ENCODE results near the gene TIFAB. TPM values are rescaled to one million over a fixed set of nuclear protein-coding genes. Genes with fewer than 3 reads are reported as not detected.
"Not testable (repeated sequence)": the region's sequence is repeated elsewhere in the genome, so short reads cannot be mapped to it uniquely, and the experiment has no call there.

The TIFAB gene, protein sequence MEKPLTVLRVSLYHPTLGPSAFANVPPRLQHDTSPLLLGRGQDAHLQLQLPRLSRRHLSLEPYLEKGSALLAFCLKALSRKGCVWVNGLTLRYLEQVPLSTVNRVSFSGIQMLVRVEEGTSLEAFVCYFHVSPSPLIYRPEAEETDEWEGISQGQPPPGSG
- total RNA-seq = not detected in 2 replicates

DNA sequence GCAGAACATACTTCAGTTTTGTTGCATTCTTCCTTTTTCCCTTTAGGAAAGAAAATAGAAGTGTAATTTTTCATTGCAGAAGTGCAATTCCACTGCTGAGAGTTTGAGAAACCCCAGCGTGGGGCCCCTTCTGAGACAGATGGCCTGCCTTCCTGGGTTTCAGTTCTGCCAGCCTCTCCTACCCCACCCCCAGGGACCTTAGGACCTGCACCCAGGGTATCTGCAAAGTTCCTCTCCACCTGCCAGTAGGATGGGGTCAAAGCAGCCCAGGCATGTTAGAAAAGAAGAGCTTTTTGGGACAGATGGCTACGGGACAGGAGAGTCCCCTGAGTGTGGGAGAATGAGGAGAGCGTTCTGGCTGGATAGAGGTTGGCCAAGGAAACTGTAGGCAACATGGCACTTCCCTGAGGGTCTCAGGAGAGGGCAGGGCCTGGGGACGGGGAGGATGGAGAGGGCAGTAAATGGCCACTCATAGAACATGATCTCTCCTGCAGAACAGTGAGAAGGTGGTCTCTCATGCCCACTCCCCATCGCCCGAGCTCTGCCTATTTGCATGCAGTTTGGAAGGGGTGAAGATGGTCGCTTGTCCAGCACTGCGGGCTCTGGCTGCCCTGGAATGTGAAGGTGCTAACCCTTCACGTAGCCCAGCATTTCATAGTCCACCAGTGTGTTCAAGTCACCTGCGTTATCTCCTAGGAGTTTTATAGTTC lies at the start of gene TIFAB:
TIFAB (minus strand) TSS at position 31 of the 710 bp plus-strand sequence. CDS start 2,412 bp downstream, outside the sequence.
- DNase-seq (ENCODE audit: low read depth, low spot score) = no peak

DNA sequence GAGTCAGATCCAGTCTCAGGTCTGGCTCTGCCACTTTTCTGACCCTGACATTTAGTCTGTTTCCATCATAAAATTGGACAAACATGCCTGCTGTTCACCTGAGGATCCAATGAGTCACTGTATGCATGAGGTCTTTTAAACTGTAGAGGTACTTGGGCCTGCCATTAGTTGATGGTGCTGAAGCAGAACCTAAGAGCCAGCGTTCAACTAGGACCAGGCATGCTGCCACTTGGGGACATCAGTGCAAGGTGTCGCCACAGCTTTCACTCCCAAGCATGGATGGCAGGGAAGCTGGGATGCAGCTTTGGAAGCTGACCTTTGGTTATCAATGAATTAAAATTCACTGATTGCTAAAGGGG lies 46.5 kb upstream of the TIFAB start:
- DNase-seq (ENCODE audit: low read depth, low spot score) = no peak

GRCh38 chr5:135497971-135498636 lies 46.0 kb upstream of the TIFAB start:
- DNase-seq (ENCODE audit: low read depth, low spot score) = no peak

DNA sequence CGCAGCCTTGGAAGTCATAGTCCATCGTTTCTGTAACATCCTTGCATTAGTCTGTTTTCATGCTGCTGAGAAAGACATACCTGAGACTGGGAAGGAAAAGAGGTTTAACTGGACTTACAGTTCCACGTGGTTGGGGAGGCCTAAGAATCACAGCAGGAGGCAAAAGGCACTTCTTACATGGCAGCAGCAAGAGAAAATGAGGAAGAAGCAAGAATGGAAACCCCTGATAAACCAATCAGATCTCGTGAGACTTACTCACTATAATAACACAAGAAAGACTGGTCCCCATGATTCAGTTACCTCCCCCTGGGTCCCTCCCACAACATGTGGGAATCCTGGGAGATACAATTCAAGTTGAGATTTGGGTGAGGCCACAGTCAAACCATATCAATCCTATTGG lies 43.4 kb upstream of the TIFAB start:
- DNase-seq (ENCODE audit: low read depth, low spot score) = not testable (repeated sequence)

DNA sequence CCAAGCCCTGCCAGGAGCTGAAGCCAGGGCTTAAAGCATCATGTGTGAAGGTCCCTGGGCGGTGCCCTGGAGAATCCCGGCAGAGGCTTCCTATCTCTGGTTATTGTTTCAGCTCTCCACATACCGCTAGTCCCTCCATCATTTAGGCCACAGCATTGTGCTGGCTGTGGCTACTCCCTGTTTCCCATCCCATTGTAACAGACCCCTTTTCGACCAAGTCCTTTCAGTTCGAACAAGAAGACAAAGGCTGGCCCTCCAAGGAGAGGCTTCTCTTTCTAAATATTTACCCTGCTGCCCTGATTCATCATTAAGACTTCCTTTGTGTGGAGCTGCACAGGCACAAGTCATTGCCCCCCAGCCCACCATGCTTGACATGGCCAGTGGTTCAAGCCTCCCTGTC lies 42.0 kb upstream of the TIFAB start:
- DNase-seq (ENCODE audit: low read depth, low spot score) = no peak

DNA sequence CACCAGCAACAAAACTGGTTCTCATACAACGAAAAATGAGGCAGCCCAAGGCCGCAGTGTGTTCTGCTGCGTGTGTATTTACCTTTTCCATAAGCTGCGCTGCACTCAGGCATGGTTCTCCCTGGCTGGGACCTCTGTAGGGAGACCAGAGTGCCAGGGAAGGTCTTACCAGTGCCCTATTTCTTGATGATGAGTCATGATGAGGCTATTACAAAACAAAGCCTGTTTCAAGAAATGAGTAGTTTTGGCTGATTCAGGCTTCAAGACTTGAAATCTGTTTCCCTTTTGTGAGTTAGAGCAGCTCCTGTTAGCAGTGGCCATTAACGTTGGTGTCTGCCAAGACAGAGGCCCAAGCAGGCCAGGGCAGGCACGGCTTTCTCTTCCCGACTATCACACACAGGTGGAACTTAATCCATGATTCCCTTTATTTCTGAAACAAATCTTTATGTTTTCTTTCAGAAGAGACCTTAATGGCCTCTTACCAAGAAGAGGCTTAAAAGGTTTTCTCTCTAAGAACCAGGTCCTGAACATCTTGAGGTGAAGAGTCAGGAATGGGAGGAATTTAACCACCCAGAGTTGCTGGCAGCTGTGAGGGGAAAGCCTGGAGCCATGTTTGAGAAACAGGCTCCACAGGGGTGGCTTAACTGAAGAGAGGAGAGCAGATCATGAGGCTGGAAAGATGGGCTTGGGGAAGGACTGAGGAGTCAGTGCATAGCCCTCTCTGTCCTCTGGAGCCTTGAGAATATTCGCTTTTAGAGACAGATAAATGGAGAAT lies 41.4 kb upstream of the TIFAB start:
- no peak for DNase-seq (ENCODE audit: low read depth, low spot score)

DNA sequence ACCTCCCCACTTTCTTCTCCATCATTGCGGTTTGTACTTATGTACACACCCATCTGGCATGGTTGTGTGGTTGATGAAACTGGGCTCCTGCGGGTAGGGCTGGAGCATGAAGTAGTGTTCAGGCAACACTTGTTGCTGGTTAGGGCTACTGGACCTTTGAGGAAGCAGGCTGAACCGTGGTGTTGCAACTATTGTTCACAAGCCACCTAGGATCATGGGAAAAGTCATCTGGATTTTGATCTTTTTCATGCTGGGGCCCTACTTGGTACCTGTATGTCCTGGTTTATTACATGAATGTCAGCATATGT lies 40.1 kb upstream of the TIFAB start:
- no peak for DNase-seq (ENCODE audit: low read depth, low spot score)

- no peak for DNase-seq (ENCODE audit: low read depth, low spot score)
Measured at GRCh38 chr5:135491552-135492318, 39.6 kb upstream of the TIFAB start.

- no peak for DNase-seq (ENCODE audit: low read depth, low spot score)
Measured at GRCh38 chr5:135491038-135491551, 38.9 kb upstream of the TIFAB start.

DNA sequence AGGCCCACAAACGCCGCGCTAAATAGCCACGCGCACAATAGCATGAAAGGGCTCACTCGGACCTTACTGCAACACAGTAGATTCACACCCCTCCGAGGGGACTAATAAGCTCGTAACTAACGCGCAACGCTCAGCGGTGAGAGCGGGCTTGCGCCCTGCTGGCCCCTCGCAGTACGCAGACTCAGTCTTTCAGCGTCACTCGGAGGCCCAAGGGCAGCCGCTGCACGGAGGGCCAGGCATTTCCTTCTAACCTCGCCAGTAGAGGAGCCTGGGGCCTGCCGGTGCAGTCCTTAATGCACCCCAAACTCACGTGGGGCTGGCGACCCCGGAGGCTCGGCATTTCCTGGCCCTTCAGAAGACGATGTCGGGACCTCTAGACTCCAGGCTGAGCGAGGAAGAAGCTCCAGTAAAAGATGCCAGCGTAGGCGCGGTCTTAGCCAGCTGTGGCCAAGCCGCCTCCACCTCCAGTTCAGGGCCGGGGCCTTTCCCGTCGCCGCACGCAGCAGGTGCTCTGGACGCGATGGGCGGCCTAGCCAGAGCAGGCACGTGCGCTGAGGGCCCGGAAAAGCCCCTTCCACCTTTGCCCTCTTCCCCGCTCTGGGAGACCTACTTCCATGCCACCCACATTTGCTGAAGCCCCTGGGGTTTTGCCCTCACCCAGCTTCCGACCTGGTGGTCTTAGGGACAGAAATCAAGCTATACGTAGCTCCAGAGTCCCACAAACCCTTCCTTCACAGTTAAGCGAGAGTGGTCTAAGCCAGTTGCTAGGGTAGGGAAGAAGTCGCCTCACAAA lies 38.3 kb upstream of the TIFAB start:
- no peak for DNase-seq (ENCODE audit: low read depth, low spot score)

- no peak for DNase-seq (ENCODE audit: low read depth, low spot score)
Measured at GRCh38 chr5:135489466-135490244, 37.5 kb upstream of the TIFAB start.

- DNase-seq (ENCODE audit: low read depth, low spot score) = no peak
Measured at GRCh38 chr5:135488727-135489465, 36.7 kb upstream of the TIFAB start.

DNA sequence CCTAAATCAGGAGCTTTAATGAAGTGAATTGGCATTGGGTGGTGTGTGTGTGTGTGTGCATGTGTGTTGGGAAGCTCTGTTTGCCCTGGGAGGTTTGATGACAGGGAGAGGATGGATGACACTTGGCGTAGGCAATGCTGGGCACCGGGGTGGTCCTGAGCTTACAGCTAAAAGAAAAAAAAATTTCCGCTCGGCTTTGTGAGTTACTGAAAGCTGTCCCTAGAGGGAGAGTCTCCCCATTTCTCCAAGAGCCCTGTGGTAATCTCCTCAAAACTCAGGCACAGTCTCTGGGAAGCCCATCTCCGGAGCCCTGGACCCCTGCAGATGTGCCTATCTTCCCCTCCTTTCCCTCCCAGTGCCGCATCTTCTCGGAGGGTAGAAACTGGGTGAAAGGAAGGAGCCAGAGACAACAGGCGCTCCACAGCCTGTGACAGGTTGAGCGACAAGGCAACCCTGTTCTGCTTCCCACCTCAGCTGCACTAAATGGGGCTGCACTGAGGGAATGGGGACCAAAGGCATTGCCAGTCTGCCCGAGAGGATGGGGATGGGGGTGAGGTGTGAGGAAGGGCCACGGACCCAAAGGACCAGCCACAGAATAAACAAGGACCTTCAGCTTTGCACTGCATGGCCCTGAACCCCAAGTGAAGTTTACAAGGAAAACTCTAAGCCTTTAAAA lies 35.8 kb upstream of the TIFAB start:
- no peak for DNase-seq (ENCODE audit: low read depth, low spot score)

DNA sequence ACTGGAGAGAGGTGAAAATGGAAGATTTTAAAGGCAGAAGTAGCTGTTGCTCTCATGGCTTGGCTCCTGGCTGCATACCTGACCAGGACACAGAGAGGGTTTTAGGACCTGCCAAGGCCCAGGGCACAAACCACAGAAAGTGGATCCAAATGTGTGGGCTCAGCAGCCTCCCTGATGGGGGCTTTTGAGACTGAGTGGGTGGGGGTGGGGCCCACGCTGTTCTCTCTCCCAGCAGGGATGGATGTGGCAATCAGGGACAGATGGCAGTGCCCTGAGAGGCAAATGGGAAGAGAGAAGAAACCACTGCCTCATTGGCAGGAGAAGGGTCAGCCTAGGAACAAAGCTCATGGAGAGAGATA lies 34.9 kb upstream of the TIFAB start:
- no peak for DNase-seq (ENCODE audit: low read depth, low spot score)

DNA sequence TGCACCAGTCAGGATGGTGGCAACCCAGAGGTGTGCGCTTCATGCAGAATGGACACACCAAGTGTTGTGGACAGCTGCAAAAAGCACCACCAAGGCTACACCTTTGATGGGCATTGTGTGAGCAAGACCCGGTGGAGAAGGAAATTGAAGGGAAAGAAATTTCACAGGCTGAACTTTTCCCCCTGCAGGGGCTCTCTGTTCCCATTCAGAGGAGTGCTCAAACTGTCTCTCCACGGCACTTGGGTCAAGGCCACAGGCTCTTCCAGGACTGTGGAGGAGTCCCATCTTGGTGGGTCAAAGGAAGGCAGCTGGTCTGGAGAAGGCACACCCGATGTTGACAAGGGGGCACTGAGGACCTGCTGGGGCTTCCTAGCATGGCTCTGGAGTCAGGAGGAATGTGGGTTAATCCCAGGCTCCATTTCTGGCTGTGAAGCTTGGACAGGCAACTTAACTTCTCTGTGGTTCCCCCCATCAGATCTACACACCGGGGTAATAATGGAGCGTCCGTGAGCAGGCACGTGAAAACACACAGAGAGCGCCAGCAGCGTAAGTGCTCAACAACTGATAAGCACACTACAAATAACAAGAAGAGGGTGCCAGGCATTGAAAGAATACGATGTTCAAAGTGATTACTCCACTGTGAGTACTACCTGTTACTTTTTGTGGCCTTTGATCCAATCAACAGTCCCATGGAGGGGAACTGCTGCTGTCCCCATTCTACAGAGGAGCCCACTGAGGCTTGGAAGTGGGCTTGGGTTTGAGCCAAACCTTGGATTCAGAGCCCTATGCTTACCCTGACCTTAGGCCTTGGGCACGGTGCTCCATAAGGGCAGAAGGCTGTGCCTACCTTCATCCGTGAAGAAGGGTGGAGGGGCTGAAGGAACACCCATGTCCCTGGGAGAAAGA lies 34.2 kb upstream of the TIFAB start:
- no peak for DNase-seq (ENCODE audit: low read depth, low spot score)

DNA sequence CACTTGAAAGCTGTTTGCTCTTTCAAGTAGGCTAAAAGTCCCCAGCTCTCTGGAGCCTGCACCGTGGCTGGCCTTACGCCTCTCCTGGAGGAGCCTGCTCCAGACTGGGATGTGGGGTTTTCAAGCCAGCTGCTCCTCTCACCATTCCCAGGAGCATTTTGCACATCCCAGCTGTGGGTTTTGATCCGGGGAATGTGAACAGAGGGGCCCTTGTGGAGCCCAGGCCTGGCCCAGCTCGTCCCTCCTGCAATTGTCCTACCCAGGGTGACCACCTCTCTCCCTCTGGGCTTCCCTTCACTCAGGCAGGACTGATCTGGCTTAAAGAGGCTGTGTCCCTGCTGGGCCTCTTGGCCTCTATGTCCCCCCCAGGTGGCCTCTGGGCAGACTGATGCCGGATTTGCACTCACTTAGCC lies 32.5 kb upstream of the TIFAB start:
- no peak for DNase-seq (ENCODE audit: low read depth, low spot score)

DNA sequence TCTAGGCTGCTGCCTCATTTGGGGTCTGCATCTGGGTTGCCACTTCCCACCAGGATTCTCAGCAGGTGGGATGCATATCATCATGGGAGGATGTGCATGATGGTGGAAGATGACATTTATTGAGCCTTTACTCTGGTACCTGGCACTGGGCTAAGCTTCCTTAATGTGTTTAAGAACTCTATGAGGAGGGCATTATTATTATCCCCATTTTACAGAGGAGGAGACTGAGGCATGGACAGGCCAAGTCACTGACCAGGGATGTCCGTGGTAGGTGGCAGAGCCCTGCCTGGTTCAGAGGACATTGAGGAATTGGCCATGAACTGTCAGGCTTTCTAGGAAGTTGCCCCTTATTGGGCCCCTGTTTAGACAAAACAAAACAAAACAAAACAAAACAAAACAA lies 31.1 kb upstream of the TIFAB start:
- no peak for DNase-seq (ENCODE audit: low read depth, low spot score)

Measured in pulmonary artery endothelial cell (primary cell).